HG03378 (cell line): ENCODE measurements around the gene DLG2.

Experiments used
- ATAC-seq: cut with Tn5 transposase; IDR thresholded peaks from one replicate; pipeline ENCODE4 v1.9.1; 2021; ENCODE audit warnings: mild to moderate bottlenecking, moderate library complexity; ENCODE audit not compliant: unreplicated experiment

The DLG2 gene

DNA sequence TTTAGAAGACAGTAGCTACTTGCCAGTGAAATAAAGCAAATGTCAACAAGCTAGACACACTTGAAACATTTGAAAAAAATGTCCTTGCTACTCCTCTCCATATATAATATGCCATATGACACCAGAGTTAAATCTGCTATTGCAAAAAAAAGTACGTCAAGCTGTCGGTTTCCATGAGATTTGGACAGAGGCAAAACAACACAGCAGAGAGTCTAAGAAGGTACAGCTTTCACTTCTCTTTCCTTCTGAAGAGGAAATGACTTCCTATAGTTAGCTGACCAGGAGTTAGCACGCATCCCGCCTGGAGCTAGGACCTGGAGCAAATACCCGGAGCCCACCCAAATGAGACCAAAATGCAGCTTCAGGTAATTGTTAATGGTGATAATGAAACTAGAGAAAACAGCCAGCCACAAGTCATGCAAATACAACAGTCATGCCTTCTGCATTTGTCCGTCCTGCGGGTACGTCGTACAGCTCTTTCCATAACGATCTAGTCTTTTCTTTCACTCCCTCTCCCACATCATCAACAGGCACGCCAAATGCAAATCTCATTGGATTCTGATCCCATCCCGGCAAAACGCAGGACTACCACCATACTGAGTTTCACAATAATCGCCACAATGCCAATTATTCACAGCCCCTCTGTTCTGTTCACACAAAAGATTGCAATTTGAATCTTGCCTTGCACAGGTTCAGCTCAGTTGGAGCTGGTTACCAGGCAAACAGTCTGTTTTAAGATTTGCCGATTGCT is 1945.9 kb downstream of the DLG2 start:
- ATAC-seq: no peak

DNA sequence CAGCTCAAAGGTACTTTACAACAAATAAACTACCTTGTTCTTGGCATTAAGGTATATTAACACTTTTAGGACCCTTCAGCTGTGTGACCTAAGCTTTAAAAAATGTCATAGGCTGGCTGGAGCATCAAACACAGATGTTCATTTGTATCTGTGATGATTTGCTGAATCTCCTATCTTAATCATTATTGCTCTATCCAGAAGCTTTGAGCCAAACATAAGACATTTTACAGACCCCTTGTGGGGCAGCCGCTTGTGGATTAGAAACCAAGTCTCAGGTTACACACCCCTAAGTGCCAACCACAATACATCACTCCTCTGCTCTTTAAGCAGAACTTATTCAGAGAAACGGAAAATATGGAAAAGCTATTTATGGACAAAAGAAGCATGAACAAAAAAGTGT is 1946.8 kb downstream of the DLG2 start:
- ATAC-seq: no peak

DNA sequence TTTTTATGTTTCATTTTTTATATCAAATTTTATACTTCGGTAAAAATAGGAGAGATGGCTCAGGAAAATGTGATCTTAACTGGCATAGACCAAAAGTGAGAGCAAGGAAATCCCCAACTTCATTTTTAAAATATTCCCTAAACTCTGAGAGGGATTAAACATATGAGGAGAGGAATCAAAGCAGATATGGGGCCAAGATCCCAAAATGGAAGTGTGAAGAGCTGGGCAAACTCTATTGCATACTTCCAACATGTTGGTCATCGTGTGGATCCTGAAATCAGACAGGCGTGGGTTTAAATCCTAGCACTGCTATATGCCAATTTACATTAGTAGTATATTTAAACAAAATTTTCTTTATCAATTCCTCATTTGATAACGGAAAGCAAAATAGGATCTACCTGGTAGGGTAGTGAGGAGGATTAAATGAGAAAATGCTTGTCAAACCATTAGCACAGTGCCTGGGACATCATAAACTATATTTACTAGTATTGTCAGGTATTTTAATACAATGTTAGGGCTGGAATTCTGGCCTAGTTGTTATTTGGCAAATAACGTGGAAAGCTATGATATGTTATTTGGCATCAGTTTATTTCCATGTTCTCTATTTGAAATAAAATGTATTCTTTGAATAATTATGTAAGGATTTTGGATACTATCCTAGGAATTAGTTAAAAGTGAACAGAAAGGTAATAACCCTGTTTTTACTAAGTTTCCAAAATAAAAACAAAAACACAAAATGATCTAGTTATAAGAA is 1948.1 kb downstream of the DLG2 start:
- no peak for ATAC-seq

DNA sequence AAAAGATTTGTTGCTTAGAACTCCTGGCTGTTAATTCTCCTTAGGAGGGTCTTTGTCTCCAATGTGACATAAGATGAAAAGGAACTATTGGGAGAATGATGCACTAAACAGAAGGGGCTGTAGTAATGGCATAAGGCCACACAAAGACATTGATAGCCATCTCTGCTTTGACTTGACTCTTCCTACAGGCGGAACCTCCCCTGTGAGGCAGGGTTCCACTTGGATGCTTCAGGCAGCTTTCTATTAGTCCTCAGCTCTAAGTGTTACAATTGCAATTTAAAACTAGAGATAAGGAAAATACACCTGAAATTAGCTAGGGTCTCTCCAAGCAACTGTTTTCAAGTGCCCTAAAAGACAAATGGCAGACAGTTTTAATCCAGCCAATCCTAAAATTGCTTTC is 1949.4 kb downstream of the DLG2 start:
- ATAC-seq: no peak

DNA sequence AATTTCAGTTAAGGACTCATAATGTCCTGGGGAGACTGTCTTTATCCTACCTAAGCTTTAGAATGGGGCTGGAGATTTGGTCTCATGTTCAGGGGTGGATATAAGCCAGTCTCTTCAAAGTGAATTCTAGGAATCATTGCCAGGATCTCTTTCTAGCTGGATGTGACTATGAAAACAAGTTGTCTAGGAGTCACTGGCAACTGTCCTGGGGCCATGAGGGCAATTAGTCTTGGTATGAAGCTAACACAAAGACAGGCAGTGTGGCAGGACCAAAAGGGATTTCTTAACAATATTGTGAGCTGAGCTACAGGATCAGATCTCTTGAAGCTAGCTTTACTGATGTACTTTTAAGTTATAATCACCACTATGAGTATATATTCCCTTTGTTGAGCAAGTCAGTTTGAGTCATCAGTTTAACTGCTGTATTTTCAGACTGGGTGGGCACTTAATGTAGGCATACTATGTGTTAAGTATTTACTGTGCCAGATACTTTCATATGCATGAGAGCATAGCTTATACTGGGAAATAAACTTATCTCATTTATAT is 1951.0 kb downstream of the DLG2 start:
- no peak for ATAC-seq

DNA sequence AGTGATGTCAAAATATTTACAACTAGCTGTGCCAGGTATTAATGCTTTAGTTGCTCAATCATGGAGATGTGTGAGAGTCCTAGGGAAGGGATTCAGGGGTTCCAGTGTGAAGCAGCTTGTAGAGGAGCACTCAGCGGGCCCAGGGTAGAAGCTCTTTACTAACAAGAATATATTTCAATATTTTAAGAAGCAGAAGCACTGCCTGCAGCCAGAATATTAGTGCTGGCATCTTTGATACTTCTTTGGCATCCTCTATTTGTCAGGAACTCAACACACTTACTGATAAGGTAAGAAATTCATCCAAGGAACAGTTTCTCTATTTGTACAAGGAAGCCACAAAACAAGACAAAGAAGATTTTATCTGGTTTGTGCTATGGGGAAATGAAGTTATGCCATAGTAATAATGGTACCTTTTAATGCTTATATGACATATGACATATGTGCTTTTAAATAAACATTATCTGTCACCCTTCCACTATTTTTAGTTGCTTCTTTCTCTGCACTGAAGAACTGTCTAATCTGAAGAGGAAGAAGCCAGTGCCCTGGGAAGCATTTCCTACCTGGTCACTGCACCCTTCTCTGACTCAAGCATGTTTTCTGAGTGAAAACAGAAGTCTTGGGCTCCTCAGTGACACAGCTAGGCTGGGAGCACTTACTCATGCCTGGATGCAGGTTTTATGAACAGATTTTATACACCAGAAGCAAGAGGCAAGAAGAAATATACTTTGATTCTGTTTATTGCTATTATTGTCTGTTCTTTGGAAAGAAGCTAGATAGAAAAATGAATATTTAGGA is 1952.8 kb downstream of the DLG2 start:
- ATAC-seq: no peak

DNA sequence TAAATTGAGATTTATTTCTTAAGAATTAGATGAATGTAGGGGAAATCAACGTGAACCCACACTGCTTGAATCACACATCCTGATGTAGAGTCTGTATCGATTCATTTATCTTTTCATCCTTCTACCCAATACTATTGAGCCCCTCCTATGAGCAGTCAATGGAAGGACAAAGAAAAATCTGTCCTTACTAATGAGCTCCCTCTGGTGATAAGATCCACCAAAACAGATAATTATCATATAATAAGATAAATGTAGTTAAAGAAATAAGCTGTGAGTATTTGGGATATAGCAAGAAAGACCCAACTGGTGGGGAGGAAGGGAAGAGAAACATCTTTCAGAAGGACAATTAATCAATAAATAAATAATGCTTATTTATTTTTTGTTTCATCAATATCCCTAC is 1955.9 kb downstream of the DLG2 start:
- ATAC-seq: no peak

DNA sequence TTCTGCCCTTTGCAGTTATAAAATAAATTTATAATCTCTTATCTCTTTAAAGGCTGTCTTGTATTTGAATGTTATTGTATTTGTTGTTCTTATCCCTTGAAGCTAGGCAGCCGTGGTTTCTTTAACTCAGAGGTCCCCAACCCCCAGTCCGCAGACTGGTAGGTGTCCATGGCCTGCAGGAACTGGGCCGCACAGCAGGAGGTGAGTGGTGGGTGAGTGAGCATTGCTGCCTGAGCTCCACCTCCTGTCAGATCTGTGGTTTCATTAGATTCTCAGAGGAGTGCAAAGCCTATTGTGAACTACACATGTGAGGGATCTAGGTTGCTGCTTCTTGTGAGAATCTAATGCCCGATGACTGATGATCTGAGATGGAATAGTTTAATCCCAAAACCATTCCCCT is 1961.0 kb downstream of the DLG2 start:
- ATAC-seq: no peak

DNA sequence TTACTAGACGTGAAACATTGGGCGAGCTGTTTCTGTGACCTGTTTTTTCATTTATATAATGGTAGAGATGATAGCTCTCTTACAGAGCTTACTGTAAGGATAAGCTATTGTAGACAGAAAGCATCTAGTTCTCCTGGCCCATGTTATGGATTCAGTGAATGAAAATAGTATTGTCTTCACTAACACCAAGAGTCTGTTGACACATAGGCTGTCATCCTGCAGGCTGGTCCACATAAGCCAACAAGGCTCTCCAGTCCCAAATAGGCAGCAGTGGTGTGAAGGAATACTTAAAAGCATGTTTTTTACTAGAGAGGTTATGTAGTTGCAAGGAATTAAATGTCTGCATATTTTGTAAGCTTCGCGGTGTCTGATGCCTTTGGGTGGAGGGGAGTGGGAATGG is 1963.2 kb downstream of the DLG2 start:
- ATAC-seq: no peak

DNA sequence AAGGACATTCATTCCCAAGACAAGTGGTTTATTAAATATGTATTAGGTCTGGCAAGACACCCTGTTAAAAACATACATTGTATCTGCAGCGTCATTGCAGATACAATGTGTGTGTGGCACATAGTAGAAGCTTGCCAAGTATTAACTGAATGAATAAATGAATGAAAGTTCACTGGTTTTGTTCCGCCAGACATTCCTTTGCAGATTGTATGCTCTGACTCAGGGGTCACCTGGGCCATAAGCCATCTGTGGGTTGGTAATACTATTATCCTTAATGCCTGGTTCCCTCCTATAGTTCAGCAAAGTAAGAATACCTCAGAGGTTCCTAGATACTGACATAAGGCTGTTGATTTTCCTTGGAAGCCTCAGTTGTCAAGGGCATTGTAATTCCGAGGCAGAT is 1963.7 kb downstream of the DLG2 start:
- no peak for ATAC-seq

DNA sequence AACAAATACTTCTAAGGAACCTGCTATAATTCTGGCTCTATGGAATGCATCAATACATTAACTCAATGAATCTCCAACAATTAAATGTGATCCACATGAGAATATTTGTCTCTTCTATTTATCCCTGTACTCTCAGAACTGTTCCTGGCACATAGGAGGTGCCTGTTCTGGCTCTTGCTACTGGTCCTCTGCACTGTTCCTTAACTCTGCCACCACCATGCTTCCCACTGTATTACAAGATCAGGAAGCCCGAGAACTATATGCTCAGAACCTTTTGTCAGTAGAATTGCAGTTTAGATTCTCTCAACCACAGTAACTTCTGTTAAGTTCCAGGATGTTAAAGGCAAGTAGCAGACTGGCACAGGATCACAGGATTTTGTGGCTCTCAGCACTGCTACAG is 1964.7 kb downstream of the DLG2 start:
- no peak for ATAC-seq

DNA sequence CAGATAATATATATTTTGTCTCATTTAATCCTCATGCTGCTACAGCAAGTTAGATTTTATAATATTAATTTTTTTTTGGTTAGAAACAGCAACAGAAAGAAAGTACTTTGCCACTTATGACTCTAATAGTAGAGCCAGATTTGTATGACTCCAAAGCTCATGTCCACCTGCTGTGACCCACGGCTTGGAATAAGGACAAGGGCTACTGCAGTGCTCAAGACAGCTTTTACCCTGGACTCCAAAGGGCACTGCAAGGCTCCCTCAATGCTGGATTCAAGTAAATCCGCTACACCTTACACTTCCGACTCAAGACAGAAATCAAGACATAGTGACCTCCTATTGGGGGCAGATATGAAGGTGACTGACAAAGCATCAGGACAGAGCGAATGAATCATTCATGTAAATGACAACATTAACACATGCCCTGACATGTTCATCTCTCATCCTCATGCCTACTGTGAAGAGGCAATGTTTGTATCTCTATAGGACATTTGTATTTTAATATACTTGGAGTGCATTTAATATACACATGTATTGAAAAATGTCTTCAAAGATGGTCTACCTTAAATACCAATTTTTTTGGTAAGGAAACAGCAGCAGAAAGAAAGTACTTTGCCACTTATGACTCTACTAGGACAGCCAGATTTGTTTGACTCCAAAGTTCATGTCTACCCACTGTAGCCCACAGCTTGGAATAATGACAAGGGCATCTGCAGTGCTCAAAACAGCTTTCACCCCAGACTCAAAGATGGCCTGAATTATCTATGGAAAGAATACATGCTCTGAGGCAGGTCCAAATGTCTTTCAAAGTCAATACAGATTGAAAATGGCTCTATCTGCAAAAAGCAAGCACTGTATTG is 1965.4 kb downstream of the DLG2 start:
- peak; percentile 58 for ATAC-seq

DNA sequence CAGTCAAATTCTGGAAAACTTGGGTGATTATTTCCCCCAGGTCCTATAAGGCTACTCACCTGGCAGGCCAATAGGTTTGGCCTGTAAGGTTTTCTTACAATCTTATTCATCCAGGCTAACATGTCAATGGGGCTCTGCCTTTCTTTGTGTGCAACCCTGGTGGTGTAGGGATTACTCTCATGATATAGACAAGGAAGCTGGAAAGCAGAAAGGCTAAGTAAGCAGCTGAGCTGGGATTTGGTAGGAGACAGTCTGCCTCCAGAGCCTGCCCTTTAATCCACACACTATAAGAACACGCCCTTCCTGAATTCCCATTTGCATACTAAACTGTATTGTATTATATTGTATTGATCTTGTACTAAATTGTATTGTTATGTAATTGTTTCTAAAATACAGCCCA is 1967.7 kb downstream of the DLG2 start:
- ATAC-seq: no peak

DNA sequence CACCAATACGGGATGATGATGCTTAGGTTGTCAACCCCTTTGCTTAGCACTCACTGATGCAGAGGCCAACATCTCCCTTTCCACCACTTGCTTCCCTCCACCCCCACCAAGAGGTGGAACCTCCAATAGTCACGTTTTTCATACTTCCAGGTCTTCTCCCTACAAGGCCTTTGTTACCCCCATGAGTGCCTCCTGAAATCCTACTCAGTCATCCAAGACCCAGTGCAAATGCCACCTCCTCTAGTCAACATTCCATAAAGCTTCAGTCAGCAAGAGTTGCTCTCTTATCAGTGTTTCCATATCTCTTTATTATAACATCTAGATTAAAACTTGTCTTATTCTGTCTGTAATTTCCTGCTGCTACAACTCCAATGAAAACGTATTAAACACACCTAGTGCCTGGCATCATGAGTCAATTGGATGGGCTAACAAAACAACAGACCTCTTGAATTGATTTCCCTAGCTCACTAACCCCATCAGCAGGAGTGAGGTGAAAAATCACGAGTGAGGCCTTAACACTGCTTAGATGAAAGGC is 1970.3 kb downstream of the DLG2 start:
- ATAC-seq: no peak

DNA sequence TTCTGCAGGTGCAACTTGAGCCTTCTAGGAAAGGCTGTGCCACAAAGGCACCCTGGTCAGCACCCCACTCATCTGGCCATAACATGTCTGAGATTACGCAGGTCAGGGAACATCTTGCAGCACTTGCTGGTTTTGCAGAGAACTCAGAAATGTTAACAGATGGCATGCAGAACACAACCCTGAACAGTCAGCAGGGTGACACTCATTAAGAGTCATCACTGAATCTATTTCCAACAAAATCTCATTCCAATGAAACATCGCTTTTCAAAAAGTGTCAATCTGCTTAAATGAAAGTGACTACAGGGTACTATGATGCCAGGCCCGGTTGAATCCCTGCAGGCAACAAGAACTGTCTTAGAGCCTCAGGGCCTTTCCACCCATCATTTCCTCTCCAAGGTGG is 1971.2 kb downstream of the DLG2 start:
- ATAC-seq: no peak

DNA sequence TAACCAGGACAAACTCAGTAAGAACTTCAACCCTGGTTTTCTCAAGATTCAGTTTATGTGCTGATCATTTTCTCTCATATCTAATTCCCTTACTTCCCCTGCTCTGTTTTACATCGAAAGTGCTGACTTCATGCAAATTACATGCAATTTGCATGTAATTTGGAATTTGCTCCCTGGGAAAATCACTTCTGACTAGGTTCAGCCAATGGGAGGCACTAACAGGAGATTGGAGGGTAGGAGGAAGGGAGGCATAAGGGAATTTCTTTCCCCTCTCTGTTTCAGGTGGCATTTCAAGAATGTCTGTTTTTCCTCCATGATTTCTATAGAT is 1977.7 kb downstream of the DLG2 start:
- no peak for ATAC-seq

DNA sequence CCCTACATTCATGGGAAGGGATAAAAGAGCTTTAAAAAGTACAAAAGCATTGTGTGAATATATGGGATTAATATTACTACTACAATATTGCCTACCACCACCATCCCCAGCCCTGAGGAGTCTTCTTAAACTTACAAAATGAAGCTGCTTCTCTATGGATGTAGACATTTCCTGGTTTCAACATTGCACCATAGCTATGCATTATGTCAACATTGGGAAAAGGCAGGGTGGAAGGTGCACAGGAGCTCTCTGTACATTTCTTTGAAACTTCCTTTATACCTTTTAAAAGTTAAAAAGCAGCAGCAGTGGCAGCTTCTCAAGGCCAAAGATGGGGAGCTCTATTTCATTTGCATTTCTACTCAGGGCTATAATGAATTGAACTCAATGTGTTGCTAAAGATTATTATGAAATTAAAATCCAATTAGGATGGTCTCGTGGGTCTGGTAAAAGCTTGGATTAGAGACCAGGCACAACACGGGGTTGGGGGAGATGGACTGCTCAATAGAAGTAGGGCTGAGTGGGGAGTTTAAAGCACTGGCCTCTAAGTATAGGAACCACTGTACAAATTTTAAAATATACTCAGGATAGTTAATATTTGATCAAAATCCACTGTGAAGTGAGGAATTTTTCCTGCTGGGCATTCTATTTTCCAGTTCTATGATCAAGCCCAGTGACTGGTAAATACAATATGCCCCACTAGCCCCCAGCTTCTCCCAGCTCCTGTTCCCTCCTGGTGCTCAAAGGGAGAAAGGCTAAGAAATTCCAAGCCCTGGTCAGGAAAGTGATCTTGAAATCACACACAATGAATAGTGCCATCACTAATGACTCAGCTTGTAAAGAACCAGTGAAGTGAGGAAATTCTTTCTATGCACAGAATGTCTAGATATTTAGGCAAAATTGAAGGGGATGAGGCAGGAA is 1978.3 kb downstream of the DLG2 start:
- ATAC-seq: no peak

DNA sequence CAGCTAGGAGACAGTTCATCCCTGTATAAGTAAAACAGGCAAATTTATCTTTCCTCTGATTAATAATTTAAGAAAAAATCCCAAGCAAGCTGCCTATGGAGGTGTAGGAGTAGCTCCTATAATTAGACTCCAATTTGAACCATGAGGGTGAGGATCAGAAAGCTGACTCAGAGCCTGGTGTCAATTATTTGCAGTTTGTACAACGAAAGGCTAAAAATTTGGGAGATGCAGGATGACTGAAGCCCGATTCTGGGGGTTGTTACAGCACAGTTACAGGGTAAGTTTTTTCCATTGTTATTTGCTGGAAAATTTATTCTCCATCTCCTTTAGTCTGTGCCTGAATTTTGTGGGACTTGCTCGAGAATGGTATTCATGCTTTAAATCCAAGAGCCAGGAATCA is 1981.6 kb downstream of the DLG2 start:
- no peak for ATAC-seq

DNA sequence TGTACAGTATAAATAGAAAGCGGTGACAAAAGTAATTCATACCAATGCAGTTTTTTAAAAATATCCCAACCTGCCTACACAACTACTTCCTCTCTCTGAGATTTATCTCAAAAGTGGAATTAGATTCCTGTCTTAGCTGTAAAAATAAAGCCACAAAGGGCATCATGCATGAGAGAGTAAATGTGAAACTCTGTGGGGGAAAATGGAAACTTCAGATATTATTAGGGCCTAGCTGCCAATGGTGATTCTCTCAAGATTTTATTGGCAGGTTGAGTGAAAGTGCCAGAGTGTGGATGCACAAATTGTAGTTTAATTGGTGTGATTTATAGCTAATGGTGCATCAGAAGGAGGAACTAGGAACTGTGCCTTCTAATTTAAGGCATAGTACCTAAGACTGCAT is 1984.0 kb downstream of the DLG2 start:
- peak; percentile 69 for ATAC-seq
